Lung (tissue), 12 donors: ENCODE measurements around the gene OR8A1. TPM values are rescaled to one million over a fixed set of nuclear protein-coding genes. Genes with fewer than 3 reads are reported as not detected.

Source experiments
- ATAC-seq: fragments of 200-7000 bp; cut with Tn5 transposase; one replicate; pipeline ENCODE4 v1.9.1; 2020; ENCODE audit warnings: moderate number of reproducible peaks; ENCODE audit not compliant: insufficient read depth, low FRiP score
- DNase-seq, 3 donors: peaks; one replicate each; pipeline ENCODE4 v3.0.0-alpha.2; 2013 to 2017
- H3K27ac ChIP-seq, 2 donors: one replicate each; pipeline ENCODE4 v1.5.1; 2013; ENCODE audit warnings: mild to moderate bottlenecking in 2 of 2, moderate library complexity in 2 of 2, control low read depth in 1 of 2, inconsistent platforms in 1 of 2, low read depth in 1 of 2, low read length in 1 of 2
- H3K27me3 ChIP-seq, 3 donors: one replicate each; pipeline ENCODE4 v1.5.1; 2013; ENCODE audit warnings: low read length in 2 of 3; ENCODE audit not compliant: control insufficient read depth in 3 of 3, insufficient read depth in 3 of 3
- H3K36me3 ChIP-seq, 4 donors: one replicate each; pipeline ENCODE4 v1.5.1; 2013; ENCODE audit warnings: low read length in 4 of 4, mild to moderate bottlenecking in 1 of 4, moderate library complexity in 1 of 4; ENCODE audit not compliant: control insufficient read depth in 4 of 4, insufficient read depth in 4 of 4
- H3K4me1 ChIP-seq, 5 donors: one replicate each; pipeline ENCODE4 v1.5.1; 2013; ENCODE audit warnings: low read length in 5 of 5, mild to moderate bottlenecking in 2 of 5, moderate library complexity in 1 of 5; ENCODE audit not compliant: control insufficient read depth in 5 of 5, insufficient read depth in 5 of 5
- H3K4me3 ChIP-seq: one replicate; pipeline ENCODE4 v1.5.1; 2013; ENCODE audit warnings: mild to moderate bottlenecking, control low read depth, moderate library complexity
- H3K9ac ChIP-seq, 2 donors: one replicate each; pipeline ENCODE4 v1.5.1; 2013; ENCODE audit warnings: low read length in 2 of 2, control low read depth in 1 of 2; ENCODE audit not compliant: insufficient read depth in 1 of 2
- H3K9me3 ChIP-seq, 4 donors: one replicate each; pipeline ENCODE4 v1.5.1; 2013; ENCODE audit warnings: low read length in 3 of 4, mild to moderate bottlenecking in 1 of 4, moderate library complexity in 1 of 4; ENCODE audit not compliant: control insufficient read depth in 4 of 4, insufficient read depth in 3 of 4
- CTCF ChIP-seq: IDR thresholded peaks from 2 replicates; pipeline ENCODE4 v1.5.1; 2012; ENCODE audit warnings: mild to moderate bottlenecking; ENCODE audit errors: control extremely low read depth, extremely low read depth
- WGBS, 2 donors: extraction: QIAGEN DNeasy Blood & Tissue Kit; methylation state at CpG; one replicate each; pipeline ENCODE4 v1.1.7; 2013; 5-methylcytosine and 5-hydroxymethylcytosine counted together
- polyA plus RNA-seq, 2 donors: library from polyadenylated mRNA; stranded (reverse); fragments of 200-250 nt; gene quantifications; one replicate each; pipeline ENCODE4 v1.2.1, GENCODE V29; 2013
- total RNA-seq, 2 donors: library from RNA; depleted of rRNA in 1 of 2; stranded (reverse); fragments of >200 nt in 1 of 2; gene quantifications; one replicate each; pipeline ENCODE4 v1.2.1, GENCODE V29; 2014 to 2021
- donor health status: control.
- donor health status: control.
- donor health status: Bipolar disorder and iron deficiency.
- donor health status: healthy.
- donor health status: DM: yes; HTN: yes; CAD: no.

Gene OR8A1
- total and polyA plus RNA-seq, 4 donors = not detected

- 55 to 69% methylated on average over 6 of the region's 6 CpGs for WGBS, 2 donors
- Histone ChIP-seq H3K9me3 (peaks cover 0 to 2% (median 0%) of the 10 kb centered on the region in 4 donors), H3K36me3 (no peaks in the 10 kb centered on the region), H3K27ac (no peak overlapping the region), H3K9ac (no peak overlapping the region), H3K27me3 (no peaks in the 10 kb centered on the region), H3K4me1 (peaks cover 0 to 6% (median 0%) of the 10 kb centered on the region in 5 donors), H3K4me3 (no peak overlapping the region)
- DNase-seq = no peak
- no peak for TF ChIP-seq CTCF
- ATAC-seq = no peak
Observed at GRCh38 chr11:124543145-124543544, 26.7 kb upstream of the OR8A1 start.

- no peak for TF ChIP-seq CTCF
- Histone ChIP-seq H3K27me3 (no peaks in the 10 kb centered on the region), H3K9ac (no peak within 1 kb of the TSS), H3K36me3 (no peaks in the 10 kb centered on the region), H3K4me3 (no peak within 1 kb of the TSS), H3K4me1 (peaks cover 0 to 1% (median 0%) of the 10 kb centered on the region in 5 donors), H3K9me3 (peaks cover 0 to 2% (median 0%) of the 10 kb centered on the region in 4 donors), H3K27ac (no peak within 1 kb of the TSS)
- no peak for ATAC-seq
- WGBS, 2 donors = 85 to 87% methylated on average over 5 of the region's 5 CpGs
- DNase-seq = no peak
Observed at GRCh38 chr11:124543554-124543953, 26.2 kb upstream of the OR8A1 start, which contains the start of gene OR8B12. Gene OR8B12 (minus strand): TSS chr11:124543654. CDS start chr11:124543654, 0 bp downstream.

- WGBS, 2 donors = 84 to 85% methylated on average over 6 of the region's 6 CpGs
- Histone ChIP-seq H3K4me3 (no peak overlapping the region), H3K4me1 (no peaks in the 10 kb centered on the region), H3K9me3 (no peaks in the 10 kb centered on the region), H3K27me3 (no peaks in the 10 kb centered on the region), H3K36me3 (no peaks in the 10 kb centered on the region), H3K9ac (no peak overlapping the region), H3K27ac (no peak overlapping the region)
- no peak for TF ChIP-seq CTCF
- DNase-seq (no peak), ATAC-seq (no peak)
Observed at GRCh38 chr11:124551189-124551588, 18.6 kb upstream of the OR8A1 start.

GRCh38 chr11:124551987-124552386 is 17.8 kb upstream of the OR8A1 start:
- Histone ChIP-seq H3K27me3 (no peaks in the 10 kb centered on the region), H3K9me3 (no peaks in the 10 kb centered on the region), H3K4me1 (no peaks in the 10 kb centered on the region), H3K9ac (no peak overlapping the region), H3K36me3 (no peaks in the 10 kb centered on the region), H3K27ac (no peak overlapping the region), H3K4me3 (no peak overlapping the region)
- WGBS, 2 donors = 82 to 86% methylated on average over 4 of the region's 4 CpGs
- no peak for TF ChIP-seq CTCF
- no peak for ATAC-seq
- no peak for DNase-seq
